CD4-positive, CD25-positive, alpha-beta regulatory T cell (primary cell): Measurements from ENCODE around the gene PCBP4. TPM values are rescaled to one million over a fixed set of nuclear protein-coding genes. Genes with fewer than 3 reads are reported as not detected.

Source experiments
- ATAC-seq, 2 donors: fragments of 150-1000 bp; cut with Tn5 transposase; one replicate each; pipeline ENCODE4 v1.10.0; 2021; ENCODE audit warnings: low read depth in 2 of 2, moderate number of reproducible peaks in 2 of 2, moderate library complexity in 1 of 2
- DNase-seq, 3 donors: peaks; one replicate each; pipeline versions ENCODE4 v3.0.0 to v3.0.0-alpha.2; 2012 to 2022; ENCODE audit warnings: mixed read lengths in 1 of 3
- H3K27ac ChIP-seq: one replicate; pipeline ENCODE4 v1.7.0; 2013; ENCODE audit warnings: mild to moderate bottlenecking, low read length; ENCODE audit not compliant: insufficient read depth, poor library complexity, severe bottlenecking
- H3K27me3 ChIP-seq: one replicate; pipeline ENCODE4 v1.7.0; 2013; ENCODE audit warnings: low read length; ENCODE audit not compliant: control insufficient read depth, insufficient read depth
- H3K36me3 ChIP-seq: one replicate; pipeline ENCODE4 v1.7.0; 2013; ENCODE audit warnings: mild to moderate bottlenecking, low read length, moderate library complexity; ENCODE audit not compliant: control insufficient read depth, insufficient read depth
- H3K4me1 ChIP-seq: 2 replicates; pipeline ENCODE4 v1.7.0; 2013; ENCODE audit warnings: mild to moderate bottlenecking, low read length; ENCODE audit not compliant: insufficient read depth, control insufficient read depth, poor library complexity, severe bottlenecking
- H3K4me3 ChIP-seq: one replicate; pipeline ENCODE4 v1.7.0; 2013; ENCODE audit warnings: low read depth, mild to moderate bottlenecking, low read length, moderate library complexity
- H3K9me3 ChIP-seq, 2 experiments: 1 replicate in 1 of 2; 2 replicates in 1 of 2; pipeline ENCODE4 v1.7.0; 2013; ENCODE audit warnings: low read length in 2 of 2, mild to moderate bottlenecking in 1 of 2, moderate library complexity in 1 of 2; ENCODE audit not compliant: control insufficient read depth in 2 of 2
- H3K27ac Mint-ChIP-seq, 3 donors: one replicate each; pipeline ENCODE4 v1.8.0; 2020 to 2022; ENCODE audit warnings: mild to moderate bottlenecking in 3 of 3, mixed read lengths in 3 of 3, moderate library complexity in 2 of 3
- H3K27me3 Mint-ChIP-seq: one replicate; pipeline ENCODE4 v1.8.0; 2022; ENCODE audit warnings: mild to moderate bottlenecking, mixed read lengths
- H3K36me3 Mint-ChIP-seq: one replicate; pipeline ENCODE4 v1.8.0; 2020; ENCODE audit warnings: mixed read lengths
- H3K4me1 Mint-ChIP-seq, 4 donors: one replicate each; pipeline ENCODE4 v1.8.0; 2020 to 2022; ENCODE audit warnings: mixed read lengths in 4 of 4, mild to moderate bottlenecking in 1 of 4
- H3K4me3 Mint-ChIP-seq, 4 donors: one replicate each; pipeline ENCODE4 v1.8.0; 2020 to 2022; ENCODE audit warnings: mild to moderate bottlenecking in 4 of 4, mixed read lengths in 4 of 4, moderate library complexity in 3 of 4
- H3K9me3 Mint-ChIP-seq, 7 donors: one replicate each; pipeline ENCODE4 v1.8.0; 2020 to 2022; ENCODE audit warnings: mixed read lengths in 7 of 7, mild to moderate bottlenecking in 3 of 7, moderate library complexity in 2 of 7
- polyA plus RNA-seq, 4 donors: library from polyadenylated mRNA; unstranded; fragments of 300-500 nt; fragmentation: Illumina TruSeq; gene quantifications; one replicate each; pipeline ENCODE4 v1.2.3, GENCODE V29; 2021
- total RNA-seq: library from RNA; stranded (reverse); gene quantifications from one replicate; pipeline ENCODE4 v1.2.3, GENCODE V29; 2022

PCBP4 gene
- total and polyA plus RNA-seq, 5 donors from 2014 or later = 9.6 to 24.6 (median 13.7) TPM

DNA sequence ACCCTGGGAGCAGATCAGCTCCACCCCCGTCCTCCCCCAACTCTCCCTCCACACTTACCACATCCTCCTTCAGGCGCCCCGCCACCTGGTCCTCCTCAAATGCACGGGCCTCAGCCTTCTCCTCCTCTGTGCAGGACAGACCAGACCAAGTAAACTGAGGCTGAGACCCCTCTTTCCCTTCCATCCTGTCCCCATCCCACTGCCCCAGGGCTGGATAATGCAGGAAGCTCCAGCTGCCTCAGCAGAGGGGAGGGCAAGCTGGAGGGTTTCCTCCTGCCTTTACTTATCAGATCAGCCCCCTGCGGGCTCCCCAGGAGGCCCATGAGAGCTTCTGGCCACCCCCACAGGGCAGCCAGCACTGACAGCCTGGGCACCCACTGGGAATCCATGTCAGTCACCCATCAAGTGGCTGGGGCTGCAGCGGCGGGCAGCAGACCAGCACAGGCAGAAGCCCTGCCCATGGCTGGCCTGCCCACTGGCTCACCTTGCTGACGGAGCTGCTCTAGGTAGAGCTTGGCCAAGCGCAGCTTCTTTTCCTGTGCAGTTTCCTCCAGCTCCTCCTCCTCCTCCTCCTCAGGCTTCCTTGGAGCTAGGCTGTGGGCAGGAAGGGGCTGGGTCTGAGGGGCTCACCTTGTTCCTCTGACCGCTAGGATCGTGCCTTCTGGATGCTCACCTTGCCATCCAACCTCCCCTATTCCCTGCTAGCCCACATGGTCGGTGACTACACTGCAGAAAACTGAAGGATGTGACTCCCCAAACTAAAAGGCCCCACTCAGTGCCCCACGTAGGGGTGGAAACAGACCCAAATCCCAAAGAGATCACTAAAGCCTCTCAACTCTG is 29.4 kb downstream of the PCBP4 start:
- DNase-seq = no peak
- no peak overlapping the region for H3K4me3 ChIP-seq
- Mint-ChIP-seq H3K4me3 (peak overlapping the region in 1 of 4 donors; percentile 17), H3K36me3 (peaks cover 28% of the 10 kb centered on the region), H3K4me1 (peaks cover 0 to 39% (median 23%) of the 10 kb centered on the region in 4 donors), H3K27me3 (no peaks in the 10 kb centered on the region), H3K9me3 (no peaks in the 10 kb centered on the region), H3K27ac (no peak overlapping the region)
- H3K9me3 ChIP-seq = no peaks in the 10 kb centered on the region
- H3K27ac ChIP-seq = no peak overlapping the region
- no peak for ATAC-seq
- H3K4me1 ChIP-seq = peaks cover 24% of the 10 kb centered on the region
- peaks cover 53% of the 10 kb centered on the region for H3K36me3 ChIP-seq
- H3K27me3 ChIP-seq = no peaks in the 10 kb centered on the region

DNA sequence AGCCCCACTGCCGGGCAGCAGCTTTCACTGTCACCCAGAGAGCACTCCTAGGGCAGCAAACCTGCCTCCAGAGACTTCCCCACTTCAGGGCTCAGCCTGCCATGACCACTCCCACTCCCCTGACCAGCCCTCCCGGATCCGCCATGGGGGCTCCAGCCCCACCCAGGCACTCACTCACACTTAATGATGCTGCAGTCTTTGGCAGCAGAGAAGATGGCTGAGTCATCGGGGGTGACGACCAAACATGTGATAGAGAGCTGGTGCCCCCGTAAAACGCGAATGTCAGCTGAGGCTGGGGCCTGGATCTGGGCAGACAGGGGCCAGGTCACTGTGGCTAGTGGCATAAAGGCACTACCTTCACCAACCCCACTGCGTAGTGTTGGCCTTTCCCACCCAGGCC is 30.2 kb downstream of the PCBP4 start:
- Histone ChIP-seq H3K27me3 (no peaks in the 10 kb centered on the region), H3K9me3 (no peaks in the 10 kb centered on the region), H3K27ac (no peak overlapping the region), H3K4me1 (peaks cover 17% of the 10 kb centered on the region), H3K36me3 (peaks cover 55% of the 10 kb centered on the region), H3K4me3 (no peak overlapping the region)
- no peaks in the 10 kb centered on the region for H3K9me3 Mint-ChIP-seq
- peaks cover 0 to 31% (median 19%) of the 10 kb centered on the region in 4 donors for H3K4me1 Mint-ChIP-seq
- no peak for DNase-seq
- ATAC-seq = no peak
- H3K27ac Mint-ChIP-seq = no peak overlapping the region
- no peak overlapping the region for H3K4me3 Mint-ChIP-seq
- H3K27me3 Mint-ChIP-seq = no peaks in the 10 kb centered on the region
- peaks cover 28% of the 10 kb centered on the region for H3K36me3 Mint-ChIP-seq

DNA sequence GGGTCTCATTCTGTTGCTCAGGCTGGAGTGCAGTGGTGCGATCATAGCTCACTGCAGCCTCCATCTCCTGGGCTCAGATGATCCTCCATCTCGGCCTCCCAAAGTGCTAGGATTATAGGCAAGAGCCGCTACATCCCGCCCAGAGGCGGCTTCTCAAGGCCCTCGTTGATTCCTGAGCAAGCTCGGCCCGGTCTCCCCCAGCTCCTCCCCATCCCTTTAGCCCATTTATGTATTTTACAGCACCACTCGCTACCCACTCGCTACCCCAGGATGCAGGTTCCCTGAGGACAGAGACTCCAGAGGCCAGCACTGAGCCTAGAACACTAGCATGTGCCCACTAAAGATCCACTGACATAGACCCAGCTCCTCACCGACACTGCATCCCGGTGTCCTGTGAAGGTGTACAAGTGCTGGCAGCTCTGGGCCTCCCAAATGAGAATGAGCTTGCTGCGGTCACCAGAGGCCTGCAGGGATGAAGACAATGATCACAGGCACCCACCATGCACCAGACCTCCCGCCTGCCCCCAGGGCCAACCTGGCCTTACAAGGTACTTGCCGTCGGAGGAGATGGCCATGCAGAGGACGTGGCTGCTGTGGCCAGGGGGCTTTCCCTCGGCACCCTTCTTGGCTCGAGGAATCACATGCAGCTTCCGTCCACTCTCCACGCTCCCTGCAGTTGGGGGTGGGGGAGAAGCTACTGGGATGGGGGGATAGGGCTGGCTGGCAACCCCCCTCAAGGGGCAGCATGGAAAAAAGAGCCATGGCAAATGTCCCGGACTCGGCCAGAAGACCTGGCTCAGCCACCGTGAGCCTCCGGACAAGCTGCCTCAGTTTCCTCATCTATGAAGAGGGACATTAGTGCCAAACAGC is 31.1 kb downstream of the PCBP4 start:
- H3K27ac Mint-ChIP-seq = no peak overlapping the region
- H3K27ac ChIP-seq = no peak overlapping the region
- peaks cover 12% of the 10 kb centered on the region for H3K4me1 ChIP-seq
- H3K27me3 ChIP-seq = no peaks in the 10 kb centered on the region
- DNase-seq = no peak
- peaks cover 55% of the 10 kb centered on the region for H3K36me3 ChIP-seq
- no peaks in the 10 kb centered on the region for H3K9me3 Mint-ChIP-seq
- H3K4me3 ChIP-seq = no peak overlapping the region
- peaks cover 0 to 24% (median 15%) of the 10 kb centered on the region in 4 donors for H3K4me1 Mint-ChIP-seq
- no peak for ATAC-seq
- H3K9me3 ChIP-seq = no peaks in the 10 kb centered on the region
- H3K4me3 Mint-ChIP-seq = no peak overlapping the region
- no peaks in the 10 kb centered on the region for H3K27me3 Mint-ChIP-seq
- H3K36me3 Mint-ChIP-seq = peaks cover 28% of the 10 kb centered on the region

DNA sequence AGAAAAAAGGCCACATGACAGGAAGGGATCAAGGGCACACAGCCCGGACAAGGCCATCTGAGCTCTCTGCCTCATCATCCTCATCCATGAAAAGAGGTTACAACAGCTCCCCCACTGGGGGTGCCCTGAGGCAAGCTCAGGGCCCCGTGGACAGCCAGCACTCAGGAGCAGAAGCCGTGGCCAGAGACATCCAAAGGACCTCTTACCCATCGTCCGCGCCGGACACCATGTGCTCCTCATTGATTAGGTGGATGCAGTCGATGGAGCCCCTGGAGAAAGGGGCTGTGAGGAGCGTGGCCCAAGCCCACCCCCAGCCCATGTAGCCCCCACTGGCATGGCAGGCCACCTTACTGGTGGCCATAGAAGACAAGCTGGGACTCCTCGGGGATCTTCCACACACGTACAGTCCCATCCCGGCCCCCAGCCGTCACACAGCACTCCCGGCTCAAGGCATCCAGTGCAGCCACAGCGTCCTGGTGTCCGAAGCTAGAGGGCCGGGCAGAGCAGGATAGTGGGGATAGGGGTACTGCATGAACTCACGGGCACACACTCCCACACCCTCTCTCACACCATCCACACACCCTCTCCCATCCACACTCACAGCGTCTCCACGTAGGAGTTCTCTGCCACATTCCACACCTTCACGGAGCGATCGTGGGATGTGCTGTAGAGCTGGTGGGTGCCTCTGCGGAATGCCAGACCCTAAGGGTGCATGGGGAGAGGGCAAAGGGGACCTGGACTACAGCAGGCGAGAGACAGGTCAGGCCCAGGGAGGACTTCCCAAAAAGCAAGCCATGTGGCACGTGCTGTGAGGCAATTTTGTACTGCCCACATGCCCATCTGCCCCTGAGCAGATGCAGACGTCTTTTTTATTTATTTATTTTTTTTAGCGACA is 32.0 kb downstream of the PCBP4 start:
- Histone ChIP-seq H3K27ac (no peak overlapping the region), H3K4me1 (peaks cover 3% of the 10 kb centered on the region), H3K4me3 (no peak overlapping the region), H3K36me3 (peaks cover 55% of the 10 kb centered on the region), H3K27me3 (no peaks in the 10 kb centered on the region), H3K9me3 (no peaks in the 10 kb centered on the region)
- DNase-seq (no peak), ATAC-seq (no peak)
- no peaks in the 10 kb centered on the region for H3K9me3 Mint-ChIP-seq
- H3K27ac Mint-ChIP-seq = no peak overlapping the region
- no peaks in the 10 kb centered on the region for H3K27me3 Mint-ChIP-seq
- H3K4me1 Mint-ChIP-seq = peaks cover 0 to 15% (median 8%) of the 10 kb centered on the region in 4 donors
- H3K36me3 Mint-ChIP-seq = peaks cover 28% of the 10 kb centered on the region
- H3K4me3 Mint-ChIP-seq = no peak overlapping the region

DNA sequence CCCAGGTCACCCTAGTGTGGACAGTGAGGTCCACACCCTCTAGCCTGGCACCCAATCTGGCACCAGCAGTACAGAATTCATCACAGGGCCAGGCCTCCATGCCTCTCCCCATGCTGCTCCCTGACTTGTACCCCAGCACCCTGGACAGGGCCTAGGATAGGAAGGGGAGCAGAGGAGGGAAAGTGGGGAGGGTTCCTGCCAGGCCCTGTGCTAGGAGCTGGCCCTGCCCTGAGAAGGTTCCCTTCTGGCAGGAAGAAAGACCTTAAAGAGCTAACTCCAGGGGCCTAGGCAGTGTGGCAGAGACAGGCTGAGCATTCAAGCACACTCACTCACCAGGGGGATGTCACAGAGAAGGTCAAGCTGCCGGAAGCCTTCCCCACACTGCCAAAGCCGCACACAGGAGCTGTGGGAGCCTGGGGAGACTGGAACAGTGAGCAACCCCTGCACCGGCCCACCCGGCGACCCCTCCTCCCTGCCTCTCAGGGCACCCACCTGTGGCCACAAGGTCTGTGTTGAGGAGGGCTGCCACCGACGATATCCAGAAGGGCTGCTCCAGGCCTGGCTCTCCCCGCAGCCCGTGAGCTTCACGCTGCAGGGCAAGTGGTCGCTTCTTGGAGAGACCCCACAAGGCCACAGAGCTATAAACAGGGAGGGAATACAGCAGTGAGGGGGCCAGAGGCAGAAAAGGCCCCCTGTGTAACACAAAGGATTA is 33.0 kb downstream of the PCBP4 start:
- Histone ChIP-seq H3K36me3 (peaks cover 55% of the 10 kb centered on the region), H3K9me3 (no peaks in the 10 kb centered on the region), H3K4me1 (no peaks in the 10 kb centered on the region), H3K27me3 (no peaks in the 10 kb centered on the region), H3K27ac (no peak overlapping the region), H3K4me3 (no peak overlapping the region)
- H3K4me1 Mint-ChIP-seq = peaks cover 0 to 7% (median 3%) of the 10 kb centered on the region in 4 donors
- H3K27ac Mint-ChIP-seq = no peak overlapping the region
- DNase-seq = no peak
- H3K27me3 Mint-ChIP-seq = no peaks in the 10 kb centered on the region
- H3K9me3 Mint-ChIP-seq = peaks cover 0 to under 1% (median 0%) of the 10 kb centered on the region in 7 donors
- no peak for ATAC-seq
- peaks cover 30% of the 10 kb centered on the region for H3K36me3 Mint-ChIP-seq
- H3K4me3 Mint-ChIP-seq = peak overlapping the region in 1 of 4 donors; percentile 54

DNA sequence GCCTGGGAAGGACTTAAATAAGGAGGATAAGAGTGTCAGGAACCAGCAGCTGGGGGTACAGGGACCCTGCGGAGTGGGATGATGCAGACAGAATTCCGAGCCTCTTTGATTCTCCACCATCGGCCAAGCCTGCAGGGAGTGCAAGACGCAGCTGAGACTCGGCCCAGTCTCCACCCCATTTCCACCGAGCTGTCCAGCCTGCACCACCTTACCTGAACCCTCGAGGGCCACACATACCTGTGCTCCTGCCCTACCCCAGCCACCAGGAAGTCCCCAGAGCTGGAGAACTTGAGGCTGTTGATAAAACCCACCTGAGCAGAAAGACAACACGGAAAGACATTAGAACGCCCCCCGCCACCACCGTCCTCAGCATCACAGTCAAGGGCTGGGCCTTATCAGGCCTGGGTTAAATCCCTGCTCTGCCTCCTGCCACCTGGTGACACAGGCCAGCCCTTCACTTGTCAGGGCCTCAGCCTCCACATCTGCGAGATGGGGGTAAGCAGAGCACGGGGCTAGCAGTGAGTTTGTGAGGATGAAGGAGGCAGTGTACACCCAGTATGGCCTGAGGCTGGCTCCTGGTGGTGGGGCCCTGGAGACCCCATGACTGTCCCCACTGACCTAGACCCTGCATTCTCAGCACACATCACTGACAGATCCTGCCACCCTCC is 33.6 kb downstream of the PCBP4 start:
- DNase-seq (no peak), ATAC-seq (no peak)
- Histone ChIP-seq H3K4me3 (no peak overlapping the region), H3K27ac (no peak overlapping the region), H3K9me3 (no peaks in the 10 kb centered on the region), H3K27me3 (no peaks in the 10 kb centered on the region), H3K4me1 (no peaks in the 10 kb centered on the region), H3K36me3 (peaks cover 55% of the 10 kb centered on the region)
- H3K27ac Mint-ChIP-seq = no peak overlapping the region
- H3K9me3 Mint-ChIP-seq = peaks cover 0 to 2% (median 0%) of the 10 kb centered on the region in 7 donors
- peaks cover 30% of the 10 kb centered on the region for H3K36me3 Mint-ChIP-seq
- H3K27me3 Mint-ChIP-seq = no peaks in the 10 kb centered on the region
- H3K4me1 Mint-ChIP-seq = peaks cover 0 to 3% (median 0%) of the 10 kb centered on the region in 4 donors
- H3K4me3 Mint-ChIP-seq = no peak overlapping the region
